Glomerular endothelial cell (primary cell): ENCODE measurements around the gene BASP1. TPM values are rescaled to one million over a fixed set of nuclear protein-coding genes. Genes with fewer than 3 reads are reported as not detected.
"Not testable (repeated sequence)": the region's sequence is repeated elsewhere in the genome, so short reads cannot be mapped to it uniquely, and the experiment has no call there.

Experiments used
- DNase-seq: peaks from one replicate; pipeline ENCODE4 v3.0.0-alpha.2; 2011; ENCODE audit warnings: low read depth, low spot score; ENCODE audit errors: extremely low read depth
- total RNA-seq: library from RNA; depleted of rRNA; stranded (reverse); fragments of >200 nt; gene quantifications from 2 replicates; pipeline ENCODE4 v1.2.3, GENCODE V29; 2015

BASP1 gene
- total RNA-seq, 1 donor from 2014 or later = 85.2 TPM

GRCh38 chr5:17282283-17283120 is 65.1 kb downstream of the BASP1 start:
- DNase-seq = no peak

GRCh38 chr5:17283121-17283415 is 65.6 kb downstream of the BASP1 start:
- DNase-seq = no peak

GRCh38 chr5:17287501-17288155 is 70.2 kb downstream of the BASP1 start:
- no peak for DNase-seq

GRCh38 chr5:17288570-17288969 is 71.1 kb downstream of the BASP1 start:
- DNase-seq = no peak

- DNase-seq = no peak
These were observed 72.5 kb downstream of the BASP1 start for GRCh38 chr5:17289681-17290539.

GRCh38 chr5:17290540-17290974 is 73.1 kb downstream of the BASP1 start:
- DNase-seq = no peak

- no peak for DNase-seq
These were observed 75.1 kb downstream of the BASP1 start for GRCh38 chr5:17292434-17293015.

- no peak for DNase-seq
These were observed 77.3 kb downstream of the BASP1 start for GRCh38 chr5:17294639-17295311.

GRCh38 chr5:17295671-17296070 is 78.2 kb downstream of the BASP1 start:
- DNase-seq = no peak

- no peak for DNase-seq
These were observed 84.7 kb downstream of the BASP1 start for GRCh38 chr5:17302106-17302505.

GRCh38 chr5:17302604-17303003 is 85.2 kb downstream of the BASP1 start:
- DNase-seq = no peak

- no peak for DNase-seq
These were observed 86.9 kb downstream of the BASP1 start for GRCh38 chr5:17304282-17304681.

- no peak for DNase-seq
These were observed 87.6 kb downstream of the BASP1 start for GRCh38 chr5:17305017-17305416.

- DNase-seq = no peak
These were observed 88.7 kb downstream of the BASP1 start for GRCh38 chr5:17305964-17306725.

GRCh38 chr5:17306726-17307091 is 89.3 kb downstream of the BASP1 start:
- DNase-seq = no peak

GRCh38 chr5:17307440-17307839 is 90.0 kb downstream of the BASP1 start:
- DNase-seq = not testable (repeated sequence)

- DNase-seq = no peak
These were observed 91.1 kb downstream of the BASP1 start for GRCh38 chr5:17308326-17309065.

- DNase-seq = no peak
These were observed 92.0 kb downstream of the BASP1 start for GRCh38 chr5:17309462-17309861.

GRCh38 chr5:17310502-17310901 is 93.1 kb downstream of the BASP1 start:
- not testable (repeated sequence) for DNase-seq
